GM12875 (cell line): ENCODE results near the gene FAAP20.
A peak's percentile ranks its signal among the peaks of the same experiment; 100 is the strongest.

Experiments
- H3K4me3 ChIP-seq: one replicate; pipeline ENCODE4 v1.5.1; 2011; ENCODE audit warnings: low read depth, low read length, control low read depth
- TF ChIP-seq, protein P1 (sequence below): IDR thresholded peaks from 2 replicates; pipeline ENCODE4 v1.5.1; 2011; ENCODE audit warnings: low read depth, mild to moderate bottlenecking, control low read depth, inconsistent platforms, low read length, moderate library complexity, borderline replicate concordance; ENCODE audit not compliant: insufficient read depth

FAAP20 gene

DNA sequence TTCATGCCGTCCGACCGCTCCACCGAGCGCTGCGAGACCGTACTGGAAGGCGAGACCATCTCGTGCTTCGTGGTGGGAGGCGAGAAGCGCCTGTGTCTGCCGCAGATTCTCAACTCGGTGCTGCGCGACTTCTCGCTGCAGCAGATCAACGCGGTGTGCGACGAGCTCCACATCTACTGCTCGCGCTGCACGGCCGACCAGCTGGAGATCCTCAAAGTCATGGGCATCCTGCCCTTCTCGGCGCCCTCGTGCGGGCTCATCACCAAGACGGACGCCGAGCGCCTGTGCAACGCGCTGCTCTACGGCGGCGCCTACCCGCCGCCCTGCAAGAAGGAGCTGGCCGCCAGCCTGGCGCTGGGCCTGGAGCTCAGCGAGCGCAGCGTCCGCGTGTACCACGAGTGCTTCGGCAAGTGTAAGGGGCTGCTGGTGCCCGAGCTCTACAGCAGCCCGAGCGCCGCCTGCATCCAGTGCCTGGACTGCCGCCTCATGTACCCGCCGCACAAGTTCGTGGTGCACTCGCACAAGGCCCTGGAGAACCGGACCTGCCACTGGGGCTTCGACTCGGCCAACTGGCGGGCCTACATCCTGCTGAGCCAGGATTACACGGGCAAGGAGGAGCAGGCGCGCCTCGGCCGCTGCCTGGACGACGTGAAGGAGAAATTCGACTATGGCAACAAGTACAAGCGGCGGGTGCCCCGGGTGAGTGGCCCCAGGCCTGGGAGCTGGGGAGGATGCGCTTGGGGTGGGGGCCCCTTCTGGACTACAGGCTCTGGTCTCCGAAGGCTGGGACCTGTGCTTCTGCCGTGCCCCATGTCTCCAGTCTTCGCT lies 34.7 kb upstream of the FAAP20 start:
- TF ChIP-seq, protein P1, sequence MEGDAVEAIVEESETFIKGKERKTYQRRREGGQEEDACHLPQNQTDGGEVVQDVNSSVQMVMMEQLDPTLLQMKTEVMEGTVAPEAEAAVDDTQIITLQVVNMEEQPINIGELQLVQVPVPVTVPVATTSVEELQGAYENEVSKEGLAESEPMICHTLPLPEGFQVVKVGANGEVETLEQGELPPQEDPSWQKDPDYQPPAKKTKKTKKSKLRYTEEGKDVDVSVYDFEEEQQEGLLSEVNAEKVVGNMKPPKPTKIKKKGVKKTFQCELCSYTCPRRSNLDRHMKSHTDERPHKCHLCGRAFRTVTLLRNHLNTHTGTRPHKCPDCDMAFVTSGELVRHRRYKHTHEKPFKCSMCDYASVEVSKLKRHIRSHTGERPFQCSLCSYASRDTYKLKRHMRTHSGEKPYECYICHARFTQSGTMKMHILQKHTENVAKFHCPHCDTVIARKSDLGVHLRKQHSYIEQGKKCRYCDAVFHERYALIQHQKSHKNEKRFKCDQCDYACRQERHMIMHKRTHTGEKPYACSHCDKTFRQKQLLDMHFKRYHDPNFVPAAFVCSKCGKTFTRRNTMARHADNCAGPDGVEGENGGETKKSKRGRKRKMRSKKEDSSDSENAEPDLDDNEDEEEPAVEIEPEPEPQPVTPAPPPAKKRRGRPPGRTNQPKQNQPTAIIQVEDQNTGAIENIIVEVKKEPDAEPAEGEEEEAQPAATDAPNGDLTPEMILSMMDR: no peak
- peak overlapping the region; percentile 74 for H3K4me3 ChIP-seq

DNA sequence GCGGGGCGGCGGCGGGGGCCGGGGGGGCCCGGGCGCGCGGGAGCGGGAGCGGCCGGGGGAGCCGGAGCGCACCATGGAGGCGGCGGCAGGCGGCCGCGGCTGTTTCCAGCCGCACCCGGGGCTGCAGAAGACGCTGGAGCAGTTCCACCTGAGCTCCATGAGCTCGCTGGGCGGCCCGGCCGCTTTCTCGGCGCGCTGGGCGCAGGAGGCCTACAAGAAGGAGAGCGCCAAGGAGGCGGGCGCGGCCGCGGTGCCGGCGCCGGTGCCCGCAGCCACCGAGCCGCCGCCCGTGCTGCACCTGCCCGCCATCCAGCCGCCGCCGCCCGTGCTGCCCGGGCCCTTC lies 34.1 kb upstream of the FAAP20 start:
- TF ChIP-seq, protein P1: no peak
- H3K4me3 ChIP-seq: peak overlapping the region; percentile 74

DNA sequence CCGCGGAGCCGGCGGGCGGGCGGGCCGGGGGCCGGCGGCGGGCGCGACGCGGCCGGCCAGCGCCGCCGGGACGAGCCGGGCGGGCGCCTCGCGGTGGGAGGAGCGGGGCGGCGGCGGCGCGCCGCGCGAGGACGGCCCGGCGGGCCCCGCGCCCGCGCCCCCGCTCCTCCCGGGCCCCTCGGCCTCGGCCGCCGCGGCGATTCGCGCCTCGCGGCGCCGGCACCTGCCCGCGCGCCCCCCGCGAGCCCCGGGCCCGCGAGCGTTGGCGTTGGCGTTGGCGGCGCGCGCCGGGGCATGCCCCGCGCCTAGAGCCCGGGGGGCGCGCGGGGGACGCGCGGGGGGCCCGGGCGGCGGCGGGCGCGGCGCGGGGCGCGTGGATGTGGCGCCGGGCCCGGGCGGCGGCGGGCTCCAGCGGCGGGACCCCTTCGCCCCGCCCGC lies 33.6 kb upstream of the FAAP20 start, which contains the start of gene SKI:
TSS of gene SKI (plus strand) at position 163 of the 438 bp plus-strand sequence. CDS start 448 bp downstream, outside the sequence.
- TF ChIP-seq, protein P1: no peak
- peak within 1 kb of the TSS; percentile 77 for H3K4me3 ChIP-seq

DNA sequence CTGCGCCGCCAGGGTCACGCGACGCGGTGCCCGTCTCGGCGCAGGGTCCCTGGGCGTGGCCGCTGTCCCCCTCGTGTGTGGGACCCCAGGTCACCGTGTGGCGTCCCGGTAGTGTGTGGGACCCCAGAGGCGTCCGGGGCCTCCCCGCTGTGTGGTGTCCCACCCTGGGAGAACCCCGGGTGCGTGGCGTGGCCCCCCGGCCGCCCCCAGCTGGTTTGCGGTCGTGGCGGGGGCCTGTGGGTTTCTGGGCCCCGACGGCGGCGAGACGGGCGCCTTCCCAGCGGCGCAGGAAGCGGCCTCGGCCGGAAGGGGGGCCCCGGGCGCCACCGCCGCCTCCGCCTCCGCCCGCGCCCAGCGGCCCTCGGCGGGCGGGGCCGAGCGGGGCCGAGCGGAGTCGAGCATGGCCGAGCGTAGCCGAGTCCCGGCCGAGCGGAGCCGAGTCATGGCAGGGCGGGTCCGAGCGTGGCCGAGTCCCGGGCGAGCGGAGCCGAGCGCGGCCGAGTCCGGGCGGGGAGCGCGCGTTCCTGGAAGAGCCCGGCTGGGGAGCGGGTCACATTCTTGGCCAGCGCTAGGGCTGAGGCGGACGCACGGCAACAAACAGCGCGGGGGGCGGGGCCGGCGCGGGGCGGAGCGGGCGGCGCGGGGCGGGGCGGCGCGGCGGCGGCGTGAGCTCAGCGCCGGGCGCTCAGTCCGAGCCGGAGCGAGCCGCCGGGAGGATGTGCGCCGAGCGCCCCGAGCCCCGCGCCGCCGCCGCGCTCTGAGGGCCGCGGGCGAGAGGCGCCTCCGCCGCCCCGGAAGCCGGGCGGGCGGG lies 33.0 kb upstream of the FAAP20 start:
- TF ChIP-seq, protein P1: no peak
- peak overlapping the region; percentile 77 for H3K4me3 ChIP-seq

DNA sequence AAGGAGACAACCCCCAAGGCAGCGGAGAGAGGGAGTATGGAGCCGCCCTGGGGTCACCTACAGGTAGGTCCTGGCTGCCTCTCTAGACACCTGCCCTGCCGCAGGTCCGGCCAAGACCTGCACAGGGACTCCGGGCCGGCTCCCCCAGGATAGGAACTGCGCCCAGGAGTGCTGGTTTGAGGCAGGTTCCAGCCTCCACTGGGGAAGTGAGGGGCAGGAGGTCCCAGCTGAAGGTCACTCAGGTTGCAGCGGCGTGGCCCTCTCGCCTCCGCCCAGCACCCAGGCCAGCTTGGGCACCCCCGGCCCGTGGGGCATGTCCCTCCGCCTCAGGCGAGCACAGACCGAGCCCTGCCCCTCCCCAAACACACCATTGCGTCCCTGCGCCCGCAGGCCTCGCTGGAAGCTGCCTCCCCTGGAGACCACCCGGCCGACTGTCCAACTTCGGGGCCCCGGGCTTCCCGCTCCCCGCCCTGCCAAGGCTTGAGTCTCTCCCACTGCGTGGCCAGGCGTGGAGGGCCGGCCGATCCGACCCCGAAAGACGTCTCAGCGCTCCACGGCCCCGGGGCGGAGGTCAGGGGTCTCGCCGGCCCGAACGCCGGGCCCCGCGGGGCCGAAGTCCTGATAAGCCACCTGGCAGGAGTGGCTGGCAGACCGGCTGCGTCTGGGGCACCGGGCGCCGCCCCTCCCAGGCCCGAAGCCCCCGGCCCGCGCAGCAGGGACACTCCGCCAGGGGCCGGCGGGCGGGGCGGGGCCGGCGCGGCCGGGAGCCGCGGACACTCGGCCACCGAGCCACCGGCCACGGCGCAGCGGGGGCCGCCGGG lies 32.2 kb upstream of the FAAP20 start:
- H3K4me3 ChIP-seq: peak overlapping the region; percentile 77
- TF ChIP-seq, protein P1: no peak

DNA sequence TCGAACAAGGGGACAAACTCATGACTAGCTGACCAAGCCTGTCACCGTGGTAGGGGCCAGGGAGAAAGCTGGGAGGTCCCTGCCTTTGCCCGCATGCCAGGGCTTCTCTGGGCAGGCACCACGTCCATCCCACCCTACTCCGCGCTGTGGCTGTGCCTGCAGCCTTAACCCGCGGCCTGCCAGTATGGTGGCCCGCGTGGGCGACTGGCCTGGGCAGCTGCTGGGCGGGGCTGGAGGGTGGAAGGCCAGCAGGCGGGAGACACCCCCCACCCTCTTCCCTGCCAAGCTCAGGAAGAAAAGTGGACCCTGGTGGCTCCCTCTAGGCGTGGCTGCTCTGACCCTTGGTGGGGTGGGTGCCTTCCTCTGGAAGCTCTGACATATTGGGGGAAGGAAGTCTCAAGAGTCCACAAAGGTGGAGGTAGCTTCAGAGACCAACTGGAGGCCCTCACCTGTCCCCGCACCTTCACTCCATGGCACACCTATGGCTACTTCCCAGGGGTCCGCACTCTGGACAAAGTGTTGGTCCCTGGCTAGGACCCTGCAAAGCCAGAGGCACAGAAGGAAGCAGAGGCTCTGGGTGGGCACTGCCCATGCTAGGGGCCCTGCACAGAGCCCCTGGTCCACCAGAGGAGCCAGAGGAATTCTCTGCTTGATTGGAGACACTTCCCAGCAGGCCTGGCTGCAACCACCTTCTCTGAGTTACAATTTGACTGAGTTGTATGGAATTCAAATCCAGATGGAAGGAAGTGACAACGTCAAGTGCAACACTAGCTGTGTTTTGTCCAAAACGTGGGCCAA lies 30.3 kb upstream of the FAAP20 start:
- TF ChIP-seq, protein P1: no peak
- no peak overlapping the region for H3K4me3 ChIP-seq
